Measurements from ENCODE around the gene RELT. TPM values are rescaled to one million over a fixed set of nuclear protein-coding genes. Genes with fewer than 3 reads are reported as not detected.

Gene RELT
- total and polyA plus RNA-seq, 9 of the 15 experiments (the other 6 are each of a cell fraction or from before 2014, with no cell fraction given): 1.1 to 20.2 (median 7.4) TPM

GRCh38 chr11:73330569-73331093, 45.6 kb upstream of the RELT start (continued):
- TF ChIP-seq RAD21 (CRISPR knock-in tag; conservative IDR thresholded peaks at IDR 0.05 in 1 of 2, IDR thresholded peaks at IDR 0.05 in 1 of 2) (peak in 1 of 2 experiments; percentile 12; a peak in 1 of 4 replicates), RB1 (IDR thresholded peaks at IDR 0.05; ENCODE audit: low read depth) (0 out of 2 replicates have a peak, but pooled peaks have one; percentile 21), NBN (IDR thresholded peaks at IDR 0.05; ENCODE audit: low read depth) (no peak), BCOR (IDR thresholded peaks at IDR 0.05) (peak; percentile 42; the same call in 1 of the 2 replicates), ZFP1 (CRISPR knock-in tag; IDR thresholded peaks at IDR 0.05) (no peak), IFI16 (CRISPR knock-in tag; IDR thresholded peaks at IDR 0.05) (no peak), PCBP1 (IDR thresholded peaks at IDR 0.05; ENCODE audit: low read depth, low read length, poor library complexity, severe bottlenecking) (no peak), NFIC (IDR thresholded peaks at IDR 0.05) (no peak), ZFP36 (IDR thresholded peaks at IDR 0.05; ENCODE audit: low read depth, low read length, partially characterized antibody) (peak; percentile 95), EHMT2 (IDR thresholded peaks at IDR 0.05) (no peak), ZNF766 (CRISPR knock-in tag; conservative IDR thresholded peaks at IDR 0.05) (no peak), RBM25 (IDR thresholded peaks at IDR 0.05; ENCODE audit: low read depth, low read length, severe bottlenecking) (peak; percentile 83), KDM1A (IDR thresholded peaks at IDR 0.05) (0 out of 4 replicates have a peak, but pooled peaks of 1 of the 2 experiments have one; percentile 19)
- TF ChIP-seq, protein P1, sequence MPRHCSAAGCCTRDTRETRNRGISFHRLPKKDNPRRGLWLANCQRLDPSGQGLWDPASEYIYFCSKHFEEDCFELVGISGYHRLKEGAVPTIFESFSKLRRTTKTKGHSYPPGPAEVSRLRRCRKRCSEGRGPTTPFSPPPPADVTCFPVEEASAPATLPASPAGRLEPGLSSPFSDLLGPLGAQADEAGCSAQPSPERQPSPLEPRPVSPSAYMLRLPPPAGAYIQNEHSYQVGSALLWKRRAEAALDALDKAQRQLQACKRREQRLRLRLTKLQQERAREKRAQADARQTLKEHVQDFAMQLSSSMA (CRISPR knock-in tag; IDR thresholded peaks at IDR 0.05): no peak

All from K562 (cell line).